ENCODE results near the gene TBC1D22A. TPM values are rescaled to one million over a fixed set of nuclear protein-coding genes. Genes with fewer than 3 reads are reported as not detected.

The TBC1D22A gene
- total and polyA plus RNA-seq, 2 experiments from 2014 or later, result 9.6 to 13.3 TPM

DNA sequence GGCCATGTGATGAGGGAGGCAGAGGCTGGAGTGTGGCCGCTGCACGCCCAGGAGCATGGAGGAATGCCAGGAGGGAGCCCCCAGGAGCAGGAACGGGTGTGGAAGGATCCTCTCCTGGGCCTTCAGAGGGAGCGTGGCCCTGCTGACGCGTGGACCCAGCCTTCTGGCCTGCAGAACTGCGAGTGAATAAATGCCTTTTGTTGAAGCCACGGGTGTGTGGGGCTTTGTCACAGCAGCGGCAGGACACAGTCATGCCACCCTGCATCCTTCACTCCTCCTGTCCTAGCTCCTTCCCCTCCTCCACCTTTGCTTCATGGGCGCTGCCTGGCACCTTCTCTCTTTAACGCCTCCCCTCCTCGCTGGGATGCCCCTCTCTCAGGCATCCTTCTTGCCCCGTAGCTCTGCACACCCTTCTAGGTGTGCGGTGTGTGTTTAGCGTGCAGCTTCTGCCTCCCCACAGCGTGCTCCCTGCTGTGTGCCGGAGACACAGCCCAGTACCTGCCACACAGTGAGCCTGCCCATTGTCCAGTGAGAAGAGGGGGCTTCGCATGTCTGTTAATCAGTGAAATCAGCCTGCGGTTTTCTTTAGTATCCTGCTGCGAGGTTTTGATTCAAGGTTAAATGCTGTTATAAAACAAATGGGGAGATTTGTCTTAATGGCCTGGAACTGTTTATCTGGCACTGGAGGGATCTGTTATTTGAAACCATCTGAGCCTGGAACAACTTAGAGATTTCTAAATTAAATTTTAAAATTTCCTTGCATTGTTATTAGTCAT is 459.6 kb downstream of the TBC1D22A start:
- TF ChIP-seq, protein P1, sequence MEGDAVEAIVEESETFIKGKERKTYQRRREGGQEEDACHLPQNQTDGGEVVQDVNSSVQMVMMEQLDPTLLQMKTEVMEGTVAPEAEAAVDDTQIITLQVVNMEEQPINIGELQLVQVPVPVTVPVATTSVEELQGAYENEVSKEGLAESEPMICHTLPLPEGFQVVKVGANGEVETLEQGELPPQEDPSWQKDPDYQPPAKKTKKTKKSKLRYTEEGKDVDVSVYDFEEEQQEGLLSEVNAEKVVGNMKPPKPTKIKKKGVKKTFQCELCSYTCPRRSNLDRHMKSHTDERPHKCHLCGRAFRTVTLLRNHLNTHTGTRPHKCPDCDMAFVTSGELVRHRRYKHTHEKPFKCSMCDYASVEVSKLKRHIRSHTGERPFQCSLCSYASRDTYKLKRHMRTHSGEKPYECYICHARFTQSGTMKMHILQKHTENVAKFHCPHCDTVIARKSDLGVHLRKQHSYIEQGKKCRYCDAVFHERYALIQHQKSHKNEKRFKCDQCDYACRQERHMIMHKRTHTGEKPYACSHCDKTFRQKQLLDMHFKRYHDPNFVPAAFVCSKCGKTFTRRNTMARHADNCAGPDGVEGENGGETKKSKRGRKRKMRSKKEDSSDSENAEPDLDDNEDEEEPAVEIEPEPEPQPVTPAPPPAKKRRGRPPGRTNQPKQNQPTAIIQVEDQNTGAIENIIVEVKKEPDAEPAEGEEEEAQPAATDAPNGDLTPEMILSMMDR (conservative IDR thresholded peaks at IDR 0.05; ENCODE audit: low read depth in 2 of 2), result no peak
- no peak for TF ChIP-seq ZNF331 (CRISPR knock-in tag; IDR thresholded peaks at IDR 0.05; ENCODE audit: low read depth)
- TF ChIP-seq, protein P2, sequence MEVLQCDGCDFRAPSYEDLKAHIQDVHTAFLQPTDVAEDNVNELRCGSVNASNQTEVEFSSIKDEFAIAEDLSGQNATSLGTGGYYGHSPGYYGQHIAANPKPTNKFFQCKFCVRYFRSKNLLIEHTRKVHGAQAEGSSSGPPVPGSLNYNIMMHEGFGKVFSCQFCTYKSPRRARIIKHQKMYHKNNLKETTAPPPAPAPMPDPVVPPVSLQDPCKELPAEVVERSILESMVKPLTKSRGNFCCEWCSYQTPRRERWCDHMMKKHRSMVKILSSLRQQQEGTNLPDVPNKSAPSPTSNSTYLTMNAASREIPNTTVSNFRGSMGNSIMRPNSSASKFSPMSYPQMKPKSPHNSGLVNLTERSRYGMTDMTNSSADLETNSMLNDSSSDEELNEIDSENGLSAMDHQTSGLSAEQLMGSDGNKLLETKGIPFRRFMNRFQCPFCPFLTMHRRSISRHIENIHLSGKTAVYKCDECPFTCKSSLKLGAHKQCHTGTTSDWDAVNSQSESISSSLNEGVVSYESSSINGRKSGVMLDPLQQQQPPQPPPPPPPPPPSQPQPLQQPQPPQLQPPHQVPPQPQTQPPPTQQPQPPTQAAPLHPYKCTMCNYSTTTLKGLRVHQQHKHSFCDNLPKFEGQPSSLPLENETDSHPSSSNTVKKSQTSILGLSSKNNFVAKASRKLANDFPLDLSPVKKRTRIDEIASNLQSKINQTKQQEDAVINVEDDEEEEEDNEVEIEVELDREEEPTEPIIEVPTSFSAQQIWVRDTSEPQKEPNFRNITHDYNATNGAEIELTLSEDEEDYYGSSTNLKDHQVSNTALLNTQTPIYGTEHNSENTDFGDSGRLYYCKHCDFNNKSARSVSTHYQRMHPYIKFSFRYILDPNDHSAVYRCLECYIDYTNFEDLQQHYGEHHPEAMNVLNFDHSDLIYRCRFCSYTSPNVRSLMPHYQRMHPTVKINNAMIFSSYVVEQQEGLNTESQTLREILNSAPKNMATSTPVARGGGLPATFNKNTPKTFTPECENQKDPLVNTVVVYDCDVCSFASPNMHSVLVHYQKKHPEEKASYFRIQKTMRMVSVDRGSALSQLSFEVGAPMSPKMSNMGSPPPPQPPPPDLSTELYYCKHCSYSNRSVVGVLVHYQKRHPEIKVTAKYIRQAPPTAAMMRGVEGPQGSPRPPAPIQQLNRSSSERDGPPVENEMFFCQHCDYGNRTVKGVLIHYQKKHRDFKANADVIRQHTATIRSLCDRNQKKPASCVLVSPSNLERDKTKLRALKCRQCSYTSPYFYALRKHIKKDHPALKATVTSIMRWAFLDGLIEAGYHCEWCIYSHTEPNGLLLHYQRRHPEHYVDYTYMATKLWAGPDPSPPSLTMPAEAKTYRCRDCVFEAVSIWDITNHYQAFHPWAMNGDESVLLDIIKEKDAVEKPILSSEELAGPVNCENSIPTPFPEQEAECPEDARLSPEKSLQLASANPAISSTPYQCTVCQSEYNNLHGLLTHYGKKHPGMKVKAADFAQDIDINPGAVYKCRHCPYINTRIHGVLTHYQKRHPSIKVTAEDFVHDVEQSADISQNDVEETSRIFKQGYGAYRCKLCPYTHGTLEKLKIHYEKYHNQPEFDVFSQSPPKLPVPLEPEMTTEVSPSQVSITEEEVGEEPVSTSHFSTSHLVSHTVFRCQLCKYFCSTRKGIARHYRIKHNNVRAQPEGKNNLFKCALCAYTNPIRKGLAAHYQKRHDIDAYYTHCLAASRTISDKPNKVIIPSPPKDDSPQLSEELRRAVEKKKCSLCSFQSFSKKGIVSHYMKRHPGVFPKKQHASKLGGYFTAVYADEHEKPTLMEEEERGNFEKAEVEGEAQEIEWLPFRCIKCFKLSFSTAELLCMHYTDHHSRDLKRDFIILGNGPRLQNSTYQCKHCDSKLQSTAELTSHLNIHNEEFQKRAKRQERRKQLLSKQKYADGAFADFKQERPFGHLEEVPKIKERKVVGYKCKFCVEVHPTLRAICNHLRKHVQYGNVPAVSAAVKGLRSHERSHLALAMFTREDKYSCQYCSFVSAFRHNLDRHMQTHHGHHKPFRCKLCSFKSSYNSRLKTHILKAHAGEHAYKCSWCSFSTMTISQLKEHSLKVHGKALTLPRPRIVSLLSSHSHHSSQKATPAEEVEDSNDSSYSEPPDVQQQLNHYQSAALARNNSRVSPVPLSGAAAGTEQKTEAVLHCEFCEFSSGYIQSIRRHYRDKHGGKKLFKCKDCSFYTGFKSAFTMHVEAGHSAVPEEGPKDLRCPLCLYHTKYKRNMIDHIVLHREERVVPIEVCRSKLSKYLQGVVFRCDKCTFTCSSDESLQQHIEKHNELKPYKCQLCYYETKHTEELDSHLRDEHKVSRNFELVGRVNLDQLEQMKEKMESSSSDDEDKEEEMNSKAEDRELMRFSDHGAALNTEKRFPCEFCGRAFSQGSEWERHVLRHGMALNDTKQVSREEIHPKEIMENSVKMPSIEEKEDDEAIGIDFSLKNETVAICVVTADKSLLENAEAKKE (CRISPR knock-in tag; IDR thresholded peaks at IDR 0.05), result no peak
- TF ChIP-seq EZH2 (IDR thresholded peaks at IDR 0.05; ENCODE audit: low read depth, unreplicated experiment), result no peak
- no peak for TF ChIP-seq POLR2AphosphoS5 (IDR thresholded peaks at IDR 0.05; ENCODE audit: low read depth)
- TF ChIP-seq, protein P3, sequence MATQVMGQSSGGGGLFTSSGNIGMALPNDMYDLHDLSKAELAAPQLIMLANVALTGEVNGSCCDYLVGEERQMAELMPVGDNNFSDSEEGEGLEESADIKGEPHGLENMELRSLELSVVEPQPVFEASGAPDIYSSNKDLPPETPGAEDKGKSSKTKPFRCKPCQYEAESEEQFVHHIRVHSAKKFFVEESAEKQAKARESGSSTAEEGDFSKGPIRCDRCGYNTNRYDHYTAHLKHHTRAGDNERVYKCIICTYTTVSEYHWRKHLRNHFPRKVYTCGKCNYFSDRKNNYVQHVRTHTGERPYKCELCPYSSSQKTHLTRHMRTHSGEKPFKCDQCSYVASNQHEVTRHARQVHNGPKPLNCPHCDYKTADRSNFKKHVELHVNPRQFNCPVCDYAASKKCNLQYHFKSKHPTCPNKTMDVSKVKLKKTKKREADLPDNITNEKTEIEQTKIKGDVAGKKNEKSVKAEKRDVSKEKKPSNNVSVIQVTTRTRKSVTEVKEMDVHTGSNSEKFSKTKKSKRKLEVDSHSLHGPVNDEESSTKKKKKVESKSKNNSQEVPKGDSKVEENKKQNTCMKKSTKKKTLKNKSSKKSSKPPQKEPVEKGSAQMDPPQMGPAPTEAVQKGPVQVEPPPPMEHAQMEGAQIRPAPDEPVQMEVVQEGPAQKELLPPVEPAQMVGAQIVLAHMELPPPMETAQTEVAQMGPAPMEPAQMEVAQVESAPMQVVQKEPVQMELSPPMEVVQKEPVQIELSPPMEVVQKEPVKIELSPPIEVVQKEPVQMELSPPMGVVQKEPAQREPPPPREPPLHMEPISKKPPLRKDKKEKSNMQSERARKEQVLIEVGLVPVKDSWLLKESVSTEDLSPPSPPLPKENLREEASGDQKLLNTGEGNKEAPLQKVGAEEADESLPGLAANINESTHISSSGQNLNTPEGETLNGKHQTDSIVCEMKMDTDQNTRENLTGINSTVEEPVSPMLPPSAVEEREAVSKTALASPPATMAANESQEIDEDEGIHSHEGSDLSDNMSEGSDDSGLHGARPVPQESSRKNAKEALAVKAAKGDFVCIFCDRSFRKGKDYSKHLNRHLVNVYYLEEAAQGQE (IDR thresholded peaks at IDR 0.05; ENCODE audit: unreplicated experiment), result no peak

More for the DNA sequence above, 459.6 kb downstream of the TBC1D22A start:
- no peaks in the 10 kb centered on the region for H4K20me1 ChIP-seq (replicated peaks; ENCODE audit: insufficient read depth)
- Mint-ChIP-seq H3K27ac (no peak overlapping the region), H3K4me3 (no peak overlapping the region), H3K4me1 (no peaks in the 10 kb centered on the region; the same call in 2 of the 3 replicates), H3K9me3 (peaks cover 91% of the 10 kb centered on the region), H3K36me3 (ENCODE audit: low read depth) (peaks cover 38% of the 10 kb centered on the region), H3K27me3 (ENCODE audit: insufficient read depth, low read depth, poor library complexity) (no peaks in the 10 kb centered on the region)
- no peaks in the 10 kb centered on the region; the same call in 1 of the 2 replicates for H3K36me3 ChIP-seq (ENCODE audit: insufficient read depth)
- H3K4me2 ChIP-seq, result no peak overlapping the region
- H3K4me1 ChIP-seq (ENCODE audit: insufficient read depth), result no peaks in the 10 kb centered on the region
- no peak overlapping the region for H3K27ac ChIP-seq (ENCODE audit: low read depth)
- no peaks in the 10 kb centered on the region for H3K9me2 ChIP-seq (ENCODE audit: insufficient read depth)
- no peak overlapping the region for H2AFZ ChIP-seq
- no peaks in the 10 kb centered on the region for H3K27me3 ChIP-seq (ENCODE audit: insufficient read depth)
- no peak overlapping the region for H3K4me3 ChIP-seq
- H3K79me2 ChIP-seq (replicated peaks; ENCODE audit: insufficient read depth), result no peaks in the 10 kb centered on the region
- DNase-seq (ENCODE audit: low spot score) (no peak), ATAC-seq (no peak)
- H3F3A ChIP-seq (replicated peaks; ENCODE audit: low read depth), result peaks cover 6% of the 10 kb centered on the region; the same call in 1 of the 2 replicates
